ENCODE results near the gene MTIF2. TPM values are rescaled to one million over a fixed set of nuclear protein-coding genes. Genes with fewer than 3 reads are reported as not detected.
A peak's percentile ranks its signal among the peaks of the same experiment; 100 is the strongest.
"Not testable (repeated sequence)": the region's sequence is repeated elsewhere in the genome, so short reads cannot be mapped to it uniquely, and the experiment has no call there.

The MTIF2 gene
- polyA plus RNA-seq, 1 experiment: 11.1 TPM

DNA sequence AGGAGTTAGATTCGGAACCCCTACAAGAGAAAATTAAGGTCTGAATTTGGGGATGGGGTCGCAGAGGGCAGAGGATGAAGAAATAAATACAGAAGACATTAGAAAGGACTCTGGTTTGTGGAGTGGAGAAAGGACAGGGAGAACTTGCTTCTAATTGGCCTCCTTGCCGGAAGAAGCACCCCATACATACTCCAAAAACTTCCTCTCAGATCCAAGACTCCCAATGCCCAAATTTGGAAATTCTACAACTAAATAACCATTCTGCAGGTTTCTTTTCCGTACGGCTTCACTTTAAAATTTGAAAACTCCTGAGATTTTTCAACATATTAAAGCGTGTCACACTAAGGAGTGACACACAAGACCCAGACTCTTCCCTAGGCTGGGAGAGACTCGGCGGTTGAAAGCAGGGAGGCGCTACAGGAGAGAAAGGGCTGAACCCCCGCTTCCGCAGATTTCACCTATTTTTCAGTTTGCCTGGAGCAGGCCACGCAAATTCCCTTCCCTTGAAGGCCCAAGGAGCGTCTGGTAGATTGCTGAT lies 37.4 kb downstream of the MTIF2 start:
- Histone ChIP-seq H3K36me3 (ENCODE audit: control insufficient read depth, insufficient read depth, low read length) (peaks cover 4% of the 10 kb centered on the region; the same call in 1 of the 2 replicates), H3K4me3 (ENCODE audit: low read depth, low read length) (peak overlapping the region; percentile 83), H3K27me3 (ENCODE audit: control insufficient read depth, insufficient read depth, low read length) (no peaks in the 10 kb centered on the region)
- ChIA-PET CTCF (no interaction called here), POLR2A (no interaction called here)
- TF ChIP-seq CTCF (IDR thresholded peaks at IDR 0.05; ENCODE audit: insufficient read depth, low read depth, low read length): no peak
- no peak for DNase-seq (ENCODE audit: low read depth)

DNA sequence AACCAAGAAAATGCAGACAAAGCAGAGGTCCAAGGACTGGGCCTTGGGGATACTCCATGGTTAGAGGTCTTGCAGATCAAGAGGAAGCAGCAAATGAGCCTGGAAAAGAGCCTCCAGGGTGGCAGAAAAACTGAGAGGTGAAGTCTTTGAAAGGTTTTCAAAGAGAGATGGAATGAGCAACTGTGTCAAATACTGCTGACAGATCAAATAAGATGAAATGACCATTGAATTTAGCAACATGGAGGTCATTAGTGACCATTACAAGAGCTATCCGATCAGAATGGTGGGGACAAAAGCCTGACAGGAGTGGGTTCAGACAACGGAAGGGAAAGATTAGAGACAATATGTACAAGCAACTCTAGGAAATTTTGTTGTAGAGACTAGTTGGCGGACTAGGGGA lies 38.5 kb downstream of the MTIF2 start:
- ChIA-PET POLR2A (no interaction called here), CTCF (interaction anchor here (0.6 kb wide), 1 partner anchor 326 kb away, joined by 4 read pairs; no protein-coding TSS in a partner anchor)
- H3K4me3 ChIP-seq (ENCODE audit: low read depth, low read length): no peak overlapping the region
- H3K36me3 ChIP-seq (ENCODE audit: control insufficient read depth, insufficient read depth, low read length): peaks cover 1% of the 10 kb centered on the region; the same call in 1 of the 2 replicates
- no peak for TF ChIP-seq CTCF (IDR thresholded peaks at IDR 0.05; ENCODE audit: insufficient read depth, low read depth, low read length)
- DNase-seq (ENCODE audit: low read depth): no peak
- H3K27me3 ChIP-seq (ENCODE audit: control insufficient read depth, insufficient read depth, low read length): no peaks in the 10 kb centered on the region

- DNase-seq (ENCODE audit: low read depth): no peak
- H3K27me3 ChIP-seq (ENCODE audit: control insufficient read depth, insufficient read depth, low read length): no peaks in the 10 kb centered on the region
- ChIA-PET POLR2A (no interaction called here), CTCF (no interaction called here)
- TF ChIP-seq CTCF (IDR thresholded peaks at IDR 0.05; ENCODE audit: insufficient read depth, low read depth, low read length): no peak
- H3K4me3 ChIP-seq (ENCODE audit: low read depth, low read length): no peak overlapping the region
- H3K36me3 ChIP-seq (ENCODE audit: control insufficient read depth, insufficient read depth, low read length): peaks cover 4% of the 10 kb centered on the region
Observed at GRCh38 chr2:55229221-55229620, 39.8 kb downstream of the MTIF2 start.

DNA sequence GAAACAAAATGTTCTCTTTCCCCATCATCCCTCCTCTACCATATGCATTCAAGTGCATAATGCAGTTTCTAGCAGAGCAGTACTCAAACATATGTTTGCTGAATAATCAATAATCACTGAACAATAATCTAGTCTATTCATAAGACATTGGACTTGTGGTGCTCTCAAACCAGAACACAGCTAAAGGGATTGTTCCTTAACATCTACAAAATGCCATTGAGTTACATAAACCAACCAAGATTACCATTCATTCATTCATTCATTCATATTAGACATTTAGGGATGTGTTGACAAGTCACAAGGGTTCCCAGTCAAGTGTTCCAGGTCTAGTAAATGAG lies 40.8 kb downstream of the MTIF2 start:
- Histone ChIP-seq H3K27me3 (ENCODE audit: control insufficient read depth, insufficient read depth, low read length) (no peaks in the 10 kb centered on the region), H3K36me3 (ENCODE audit: control insufficient read depth, insufficient read depth, low read length) (peaks cover 4% of the 10 kb centered on the region), H3K4me3 (ENCODE audit: low read depth, low read length) (no peak overlapping the region)
- no peak for TF ChIP-seq CTCF (IDR thresholded peaks at IDR 0.05; ENCODE audit: insufficient read depth, low read depth, low read length)
- DNase-seq (ENCODE audit: low read depth): no peak
- POLR2A ChIA-PET: no interaction called here
- CTCF ChIA-PET: no interaction called here

DNA sequence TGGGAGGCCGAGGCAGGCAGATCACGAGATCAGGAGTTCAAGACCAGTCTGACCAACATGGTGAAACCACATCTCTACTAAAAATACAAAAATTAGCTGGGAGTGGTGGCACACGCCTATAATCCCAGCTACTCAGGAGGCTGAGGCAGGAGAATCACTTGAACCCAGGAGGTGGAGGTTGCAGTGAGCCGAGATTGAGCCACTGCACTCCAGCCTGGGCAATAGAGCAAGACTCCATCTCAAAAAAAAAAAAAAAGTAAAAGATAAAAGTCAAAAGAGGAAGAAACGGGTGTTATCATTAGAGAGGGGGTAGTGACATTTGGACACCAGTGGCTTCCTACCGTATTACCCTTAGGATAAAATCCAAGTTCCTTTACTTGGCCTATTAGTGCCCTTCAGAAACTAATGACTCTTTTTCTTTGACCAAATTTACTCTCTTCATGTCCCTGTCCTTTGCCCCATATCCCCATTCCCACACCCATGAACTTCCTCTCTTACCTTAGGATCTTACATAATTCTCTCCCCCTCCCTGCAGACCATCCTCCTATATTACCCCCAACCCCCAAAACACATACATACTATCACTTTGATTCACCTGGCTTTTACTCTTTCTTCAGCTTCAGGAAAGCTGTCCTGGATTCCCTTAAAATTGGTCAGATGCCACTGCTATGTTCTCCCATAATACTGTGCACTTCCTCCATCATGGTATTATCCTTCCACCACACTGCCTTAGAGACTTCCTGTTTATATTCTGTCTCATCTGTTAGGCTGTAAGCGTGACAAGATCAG lies 41.4 kb downstream of the MTIF2 start:
- H3K36me3 ChIP-seq (ENCODE audit: control insufficient read depth, insufficient read depth, low read length); CTCF ChIA-PET; POLR2A ChIA-PET; H3K27me3 ChIP-seq (ENCODE audit: control insufficient read depth, insufficient read depth, low read length); DNase-seq (ENCODE audit: low read depth); H3K4me3 ChIP-seq (ENCODE audit: low read depth, low read length): not testable (repeated sequence)
